IMR-90 (cell line): ENCODE measurements around the gene BPTF. TPM values are rescaled to one million over a fixed set of nuclear protein-coding genes. Genes with fewer than 3 reads are reported as not detected.

Experiments used
- ATAC-seq: fragments of 200-7000 bp; cut with Tn5 transposase; 2 replicates; pipeline ENCODE4 v1.9.1; 2020; ENCODE audit warnings: low read depth, mild to moderate bottlenecking, moderate library complexity
- BruUV-seq: library from RNA; stranded (reverse); fragments of 400-500 nt; replicated peaks from 2 replicates; lab custom pipeline; 2021; lab: Mats Ljungman, UMichigan
- CTCF ChIA-PET: fragments of 300-600 bp; formaldehyde crosslinking; extraction: SDS; loops from one replicate; lab custom pipeline; 2021; ENCODE audit warnings: antibody characterized with exemption; lab: Yijun Ruan, JAX
- POLR2A ChIA-PET: fragments of 300-600 bp; sonication (Branson Sonifier 250); formaldehyde crosslinking; loops from one replicate; lab custom pipeline; 2022; ENCODE audit warnings: antibody characterized with exemption; ENCODE audit not compliant: unreplicated experiment; lab: Charles Lee
- DNase-seq: peaks from one replicate; pipeline ENCODE4 v3.0.0; 2013
- H2AFZ ChIP-seq: replicated peaks from 2 replicates; pipeline ENCODE3; 2013; ENCODE audit warnings: low read length, mild to moderate bottlenecking; ENCODE audit not compliant: poor library complexity
- H2AK5ac ChIP-seq: 2 replicates; pipeline ENCODE4 v1.6.1; 2013; ENCODE audit warnings: low read depth, low read length, inconsistent platforms
- H2AK9ac ChIP-seq: replicated peaks from 2 replicates; pipeline ENCODE3; 2013; ENCODE audit warnings: mild to moderate bottlenecking, low read depth, low read length, moderate library complexity; ENCODE audit not compliant: poor library complexity
- H2BK120ac ChIP-seq: 2 replicates; pipeline ENCODE4 v1.6.1; 2013; ENCODE audit warnings: low read depth, low read length, inconsistent platforms
- H2BK15ac ChIP-seq: 3 replicates; pipeline ENCODE4 v1.6.1; 2013; ENCODE audit warnings: low read depth, low read length, inconsistent platforms
- H2BK20ac ChIP-seq: 2 replicates; pipeline ENCODE4 v1.6.1; 2013; ENCODE audit warnings: low read depth, mild to moderate bottlenecking, inconsistent platforms, low read length, moderate library complexity
- H2BK5ac ChIP-seq: 2 replicates; pipeline ENCODE4 v1.6.1; 2013; ENCODE audit warnings: mild to moderate bottlenecking, low read depth, low read length, inconsistent platforms; ENCODE audit not compliant: poor library complexity, severe bottlenecking
- H3K14ac ChIP-seq: replicated peaks from 2 replicates; pipeline ENCODE4 v1.6.1; 2013; ENCODE audit warnings: low read depth, low read length, inconsistent platforms
- H3K18ac ChIP-seq: 2 replicates; pipeline ENCODE4 v1.6.1; 2013; ENCODE audit warnings: low read depth, low read length, control low read depth
- H3K23ac ChIP-seq: 2 replicates; pipeline ENCODE4 v1.6.1; 2013; ENCODE audit warnings: low read depth, low read length, inconsistent platforms
- H3K27ac ChIP-seq: 2 replicates; pipeline ENCODE4 v1.5.1; 2013; ENCODE audit warnings: mild to moderate bottlenecking, control low read depth, low read length; ENCODE audit not compliant: insufficient read depth
- H3K27me3 ChIP-seq: 2 replicates; pipeline ENCODE4 v1.6.1; 2013; ENCODE audit warnings: low read length; ENCODE audit not compliant: control insufficient read depth, insufficient read depth
- H3K36me3 ChIP-seq: 2 replicates; pipeline ENCODE4 v1.6.1; 2013; ENCODE audit warnings: low read length, mixed read lengths; ENCODE audit not compliant: control insufficient read depth, insufficient read depth
- H3K4ac ChIP-seq: 2 replicates; pipeline ENCODE4 v1.6.1; 2013; ENCODE audit warnings: low read depth, low read length, inconsistent platforms
- H3K4me1 ChIP-seq: 2 replicates; pipeline ENCODE4 v1.6.1; 2013; ENCODE audit warnings: low read length, mixed read lengths; ENCODE audit not compliant: control insufficient read depth, insufficient read depth
- H3K4me2 ChIP-seq: 2 replicates; pipeline ENCODE4 v1.6.1; 2013; ENCODE audit warnings: low read depth, mild to moderate bottlenecking, control low read depth, low read length, moderate library complexity
- H3K4me3 ChIP-seq: 2 replicates; pipeline ENCODE4 v1.5.1; 2013; ENCODE audit warnings: low read depth, mild to moderate bottlenecking, control low read depth, low read length, moderate library complexity; ENCODE audit not compliant: insufficient read depth
- H3K56ac ChIP-seq: 2 replicates; pipeline ENCODE4 v1.6.1; 2013; ENCODE audit warnings: low read length, inconsistent platforms; ENCODE audit not compliant: insufficient read depth; ENCODE audit errors: extremely low read depth
- H3K79me1 ChIP-seq, 2 experiments: 2 replicates each; pipeline ENCODE4 v1.6.1; 2013; ENCODE audit warnings: low read length in 2 of 2, inconsistent platforms in 1 of 2, low read depth in 1 of 2
- H3K9ac ChIP-seq: 2 replicates; pipeline ENCODE4 v1.6.1; 2013; ENCODE audit warnings: low read depth, low read length, control low read depth
- H3K9me1 ChIP-seq: 2 replicates; pipeline ENCODE4 v1.6.1; 2013; ENCODE audit warnings: low read length, inconsistent platforms; ENCODE audit not compliant: insufficient read depth
- H3K9me3 ChIP-seq: 2 replicates; pipeline ENCODE4 v1.6.1; 2013; ENCODE audit warnings: low read length; ENCODE audit not compliant: control insufficient read depth, insufficient read depth
- H4K20me1 ChIP-seq: 2 replicates; pipeline ENCODE4 v1.6.1; 2013; ENCODE audit warnings: low read length, inconsistent platforms; ENCODE audit not compliant: insufficient read depth
- H4K5ac ChIP-seq: 2 replicates; pipeline ENCODE4 v1.6.1; 2013; ENCODE audit warnings: mild to moderate bottlenecking, low read depth, low read length, control low read depth
- H4K8ac ChIP-seq, 2 experiments: 2 replicates each; pipeline ENCODE4 v1.6.1; 2013; ENCODE audit warnings: low read depth in 2 of 2, low read length in 2 of 2, control low read depth in 1 of 2, inconsistent platforms in 1 of 2
- H4K91ac ChIP-seq: 2 replicates; pipeline ENCODE4 v1.6.1; 2013; ENCODE audit warnings: low read depth, low read length, inconsistent platforms; ENCODE audit not compliant: insufficient read depth
- BHLHE40 ChIP-seq: fragments of 150-350 bp; IDR thresholded peaks from 2 replicates; pipeline ENCODE4 v1.6.1; 2016; ENCODE audit warnings: mild to moderate bottlenecking, low read depth, low read length
- CEBPB ChIP-seq: IDR thresholded peaks from 2 replicates; pipeline ENCODE4 v1.6.1; 2012; ENCODE audit warnings: low read depth, low read length, improper control_type of control experiment
- CHD1 ChIP-seq: IDR thresholded peaks from 2 replicates; pipeline ENCODE4 v1.6.1; 2012; ENCODE audit warnings: low read depth, low read length, improper control_type of control experiment
- FOS ChIP-seq: fragments of 150-350 bp; IDR thresholded peaks from 2 replicates; pipeline ENCODE4 v1.6.1; 2016; ENCODE audit warnings: low read depth, low read length
- MAFK ChIP-seq: IDR thresholded peaks from 2 replicates; pipeline ENCODE4 v1.6.1; 2012; ENCODE audit warnings: low read depth, low read length, improper control_type of control experiment
- MAZ ChIP-seq: IDR thresholded peaks from 2 replicates; pipeline ENCODE4 v1.6.1; 2012; ENCODE audit warnings: low read depth, mild to moderate bottlenecking, low read length, improper control_type of control experiment, moderate library complexity, borderline replicate concordance
- MXI1 ChIP-seq: IDR thresholded peaks from 2 replicates; pipeline ENCODE4 v1.6.1; 2012; ENCODE audit warnings: low read depth, mild to moderate bottlenecking, low read length, moderate library complexity, borderline replicate concordance
- NFE2L2 ChIP-seq: fragments of 150-350 bp; IDR thresholded peaks from 2 replicates; pipeline ENCODE4 v1.6.1; 2016; ENCODE audit warnings: low read depth, mild to moderate bottlenecking, low read length
- POLR2A ChIP-seq: IDR thresholded peaks from 2 replicates; pipeline ENCODE4 v1.6.1; 2012; ENCODE audit warnings: mild to moderate bottlenecking, low read depth, low read length
- RAD21 ChIP-seq: IDR thresholded peaks from 2 replicates; pipeline ENCODE4 v1.6.1; 2012; ENCODE audit warnings: low read length, improper control_type of control experiment
- RCOR1 ChIP-seq: IDR thresholded peaks from 2 replicates; pipeline ENCODE4 v1.6.1; 2012; ENCODE audit warnings: mild to moderate bottlenecking, low read length, improper control_type of control experiment; ENCODE audit not compliant: insufficient replicate concordance
- RFX5 ChIP-seq: IDR thresholded peaks from 2 replicates; pipeline ENCODE4 v1.8.0; 2012; ENCODE audit warnings: low read depth, mild to moderate bottlenecking, low read length, moderate library complexity
- SMC3 ChIP-seq: fragments of 150-350 bp; IDR thresholded peaks from 2 replicates; pipeline ENCODE4 v1.6.1; 2016; ENCODE audit warnings: low read depth, mild to moderate bottlenecking, antibody characterized with exemption, low read length, moderate library complexity
- WGBS, 2 experiments: methylation state at CpG; one replicate each; pipeline versions ENCODE4 v1.1.5 to v1.1.7; 2013; ENCODE audit warnings: missing lambda C conversion rate in 2 of 2; ENCODE audit not compliant: insufficient read length in 1 of 2; ENCODE audit errors: extremely low coverage in 2 of 2; 5-methylcytosine and 5-hydroxymethylcytosine counted together
- dilution Hi-C: fragments of 300-500 bp; cut with HindIII; formaldehyde crosslinking; loops from one replicate; pipeline ENCODE4 v1.14.3; 2018; ENCODE audit warnings: low sequenced_read_pairs; ENCODE audit not compliant: unreplicated experiment
- in situ Hi-C: fragments of 300-500 bp; cut with MboI; formaldehyde crosslinking; loops from 3 replicates; pipeline ENCODE4 v1.14.3; 2019; ENCODE audit warnings: low sequenced_read_pairs, inconsistent platforms, mixed read lengths
- intact Hi-C: fragments of 100-400 bp; cut with micrococcal nuclease; formaldehyde crosslinking; loops from 2 replicates; pipeline ENCODE4 v1.10.0; 2022
- polyA plus RNA-seq, 3 experiments: library from polyadenylated mRNA; depleted of rRNA; stranded (reverse); fragments of >200 nt; gene quantifications; 2 replicates each; pipeline ENCODE4 v1.2.3, GENCODE V29; 2012; ENCODE audit warnings: low replicate concordance in 1 of 3
- total RNA-seq: library from RNA; depleted of rRNA; stranded (reverse); fragments of >200 nt; gene quantifications from 2 replicates; pipeline ENCODE4 v1.2.3, GENCODE V29; 2012
- TF ChIP-seq, protein P1 (sequence below): fragments of 150-350 bp; IDR thresholded peaks from 2 replicates; pipeline ENCODE4 v1.6.1; 2016; ENCODE audit warnings: low read depth, mild to moderate bottlenecking, low read length, moderate library complexity, borderline replicate concordance
- TF ChIP-seq, protein P2 (sequence below): conservative IDR thresholded peaks from 2 replicates; pipeline ENCODE4 v1.5.1; 2012; ENCODE audit warnings: mild to moderate bottlenecking, low read depth, low read length, improper control_type of control experiment
- TF ChIP-seq, protein P3 (sequence below): fragments of 150-350 bp; IDR thresholded peaks from 2 replicates; pipeline ENCODE4 v1.6.1; 2017; ENCODE audit warnings: mild to moderate bottlenecking, antibody characterized with exemption, low read length, low read depth

BPTF gene
- total and polyA plus RNA-seq, 2 of the 4 experiments (the other 2 are of a cell fraction), result 32.3 to 35.7 TPM

DNA sequence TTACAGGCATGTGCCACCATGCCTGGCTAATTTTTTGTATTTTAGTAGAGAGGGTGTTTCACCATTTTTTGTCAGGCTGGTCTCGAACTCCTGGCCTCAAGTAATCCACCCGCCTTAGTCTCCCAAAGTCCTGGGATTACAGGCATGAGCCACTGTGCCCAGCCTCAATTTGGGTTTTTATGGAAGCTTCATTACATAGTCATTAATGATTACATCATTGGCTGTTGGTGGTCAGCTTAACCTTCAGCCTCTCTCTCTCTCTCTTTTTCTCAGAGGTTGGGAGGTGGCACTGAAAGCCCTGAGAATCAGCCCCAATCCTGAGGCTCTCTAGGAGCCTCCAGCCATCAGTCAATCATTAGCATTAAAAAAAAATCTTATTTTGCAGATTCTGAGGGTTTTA, 125.6 kb downstream of the BPTF start:
- Histone ChIP-seq H3K4me1 (no peaks in the 10 kb centered on the region), H4K20me1 (no peaks in the 10 kb centered on the region), H2BK20ac (no peak overlapping the region), H2AFZ (no peak overlapping the region), H3K18ac (no peak overlapping the region), H2BK120ac (no peak overlapping the region), H2AK9ac (no peak overlapping the region), H3K36me3 (peaks cover 49% of the 10 kb centered on the region), H3K56ac (no peak overlapping the region), H4K8ac (no peak overlapping the region), H2BK5ac (no peak overlapping the region), H3K23ac (no peak overlapping the region), H2BK15ac (no peak overlapping the region), H3K14ac (no peak overlapping the region), H3K4me3 (no peak overlapping the region), H3K9me3 (no peaks in the 10 kb centered on the region), H2AK5ac (no peak overlapping the region), H3K27ac (no peak overlapping the region), H3K9ac (no peak overlapping the region), H4K91ac (no peak overlapping the region), H3K4me2 (no peak overlapping the region), H3K4ac (no peak overlapping the region), H3K79me1 (no peaks in the 10 kb centered on the region), H3K27me3 (no peaks in the 10 kb centered on the region), H3K9me1 (no peaks in the 10 kb centered on the region), H4K5ac (no peak overlapping the region)
- no CpG with 5 or more reads among the region's 2 CpGs for WGBS, 2 experiments
- CTCF ChIA-PET, result no interaction called here
- no peak for DNase-seq
- POLR2A ChIA-PET, result no interaction called here
- in situ Hi-C loops (loop anchor here (25.0 kb wide), 1 partner anchor 511 kb away; the partner anchor contains the start of gene WIPI1), dilution Hi-C loops (no loop called here), intact Hi-C loops (no loop called here)
- TF ChIP-seq CEBPB (no peak), RAD21 (no peak), SMC3 (no peak), MAZ (no peak), NFE2L2 (no peak), MAFK (no peak), RFX5 (no peak), CHD1 (no peak), RCOR1 (no peak), POLR2A (no peak), MXI1 (no peak), FOS (no peak), BHLHE40 (no peak)
- TF ChIP-seq, protein P1, sequence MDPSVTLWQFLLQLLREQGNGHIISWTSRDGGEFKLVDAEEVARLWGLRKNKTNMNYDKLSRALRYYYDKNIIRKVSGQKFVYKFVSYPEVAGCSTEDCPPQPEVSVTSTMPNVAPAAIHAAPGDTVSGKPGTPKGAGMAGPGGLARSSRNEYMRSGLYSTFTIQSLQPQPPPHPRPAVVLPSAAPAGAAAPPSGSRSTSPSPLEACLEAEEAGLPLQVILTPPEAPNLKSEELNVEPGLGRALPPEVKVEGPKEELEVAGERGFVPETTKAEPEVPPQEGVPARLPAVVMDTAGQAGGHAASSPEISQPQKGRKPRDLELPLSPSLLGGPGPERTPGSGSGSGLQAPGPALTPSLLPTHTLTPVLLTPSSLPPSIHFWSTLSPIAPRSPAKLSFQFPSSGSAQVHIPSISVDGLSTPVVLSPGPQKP, result no peak
- TF ChIP-seq, protein P2, sequence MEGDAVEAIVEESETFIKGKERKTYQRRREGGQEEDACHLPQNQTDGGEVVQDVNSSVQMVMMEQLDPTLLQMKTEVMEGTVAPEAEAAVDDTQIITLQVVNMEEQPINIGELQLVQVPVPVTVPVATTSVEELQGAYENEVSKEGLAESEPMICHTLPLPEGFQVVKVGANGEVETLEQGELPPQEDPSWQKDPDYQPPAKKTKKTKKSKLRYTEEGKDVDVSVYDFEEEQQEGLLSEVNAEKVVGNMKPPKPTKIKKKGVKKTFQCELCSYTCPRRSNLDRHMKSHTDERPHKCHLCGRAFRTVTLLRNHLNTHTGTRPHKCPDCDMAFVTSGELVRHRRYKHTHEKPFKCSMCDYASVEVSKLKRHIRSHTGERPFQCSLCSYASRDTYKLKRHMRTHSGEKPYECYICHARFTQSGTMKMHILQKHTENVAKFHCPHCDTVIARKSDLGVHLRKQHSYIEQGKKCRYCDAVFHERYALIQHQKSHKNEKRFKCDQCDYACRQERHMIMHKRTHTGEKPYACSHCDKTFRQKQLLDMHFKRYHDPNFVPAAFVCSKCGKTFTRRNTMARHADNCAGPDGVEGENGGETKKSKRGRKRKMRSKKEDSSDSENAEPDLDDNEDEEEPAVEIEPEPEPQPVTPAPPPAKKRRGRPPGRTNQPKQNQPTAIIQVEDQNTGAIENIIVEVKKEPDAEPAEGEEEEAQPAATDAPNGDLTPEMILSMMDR, result no peak
- TF ChIP-seq, protein P3, sequence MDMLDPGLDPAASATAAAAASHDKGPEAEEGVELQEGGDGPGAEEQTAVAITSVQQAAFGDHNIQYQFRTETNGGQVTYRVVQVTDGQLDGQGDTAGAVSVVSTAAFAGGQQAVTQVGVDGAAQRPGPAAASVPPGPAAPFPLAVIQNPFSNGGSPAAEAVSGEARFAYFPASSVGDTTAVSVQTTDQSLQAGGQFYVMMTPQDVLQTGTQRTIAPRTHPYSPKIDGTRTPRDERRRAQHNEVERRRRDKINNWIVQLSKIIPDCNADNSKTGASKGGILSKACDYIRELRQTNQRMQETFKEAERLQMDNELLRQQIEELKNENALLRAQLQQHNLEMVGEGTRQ, result no peak
- no TSS peak for BruUV-seq
- ATAC-seq, result no peak
